ENCODE results near the gene CA5B.
"Not testable (repeated sequence)": the region's sequence is repeated elsewhere in the genome, so short reads cannot be mapped to it uniquely, and the experiment has no call there.

CA5B gene

DNA sequence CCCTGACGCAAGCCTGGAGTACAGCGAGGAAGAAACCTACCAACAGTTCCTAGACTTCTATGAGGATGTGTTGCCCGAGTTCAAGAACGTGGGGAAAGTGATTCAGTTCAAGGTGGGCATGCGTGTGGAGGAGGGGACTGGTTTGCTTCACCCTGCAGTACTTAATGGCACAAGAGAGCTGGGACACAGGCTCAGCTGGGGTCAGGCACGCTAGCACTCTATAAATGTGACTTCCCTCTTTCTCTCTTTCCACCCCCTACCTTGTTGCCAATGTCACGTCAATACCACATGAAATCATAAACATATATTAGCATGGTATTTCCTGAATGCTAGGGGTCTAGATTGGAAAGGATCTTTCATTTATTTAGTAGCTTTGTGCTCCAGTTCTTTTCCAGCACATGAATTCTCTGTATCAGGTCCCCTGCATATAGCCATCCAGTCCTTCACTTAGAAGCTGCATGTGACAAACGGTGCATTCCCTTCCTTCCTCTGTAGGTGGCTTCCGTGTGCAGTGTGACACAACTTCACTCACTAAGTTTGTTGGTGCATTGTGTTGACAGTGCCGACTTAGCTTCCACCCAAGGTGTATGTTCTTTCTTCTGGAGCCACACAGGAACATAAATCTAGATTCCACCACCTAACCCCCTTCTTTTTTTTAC lies 77.8 kb downstream of the CA5B start:
- DNase-seq, result peak; percentile 11

GRCh38 chrX:15816438-15816809 lies 78.4 kb downstream of the CA5B start:
- no peak for DNase-seq

GRCh38 chrX:15816886-15817285 lies 78.8 kb downstream of the CA5B start:
- DNase-seq, result peak; percentile 12

- no peak for DNase-seq
These were observed 82.3 kb downstream of the CA5B start for GRCh38 chrX:15820106-15821073.

DNA sequence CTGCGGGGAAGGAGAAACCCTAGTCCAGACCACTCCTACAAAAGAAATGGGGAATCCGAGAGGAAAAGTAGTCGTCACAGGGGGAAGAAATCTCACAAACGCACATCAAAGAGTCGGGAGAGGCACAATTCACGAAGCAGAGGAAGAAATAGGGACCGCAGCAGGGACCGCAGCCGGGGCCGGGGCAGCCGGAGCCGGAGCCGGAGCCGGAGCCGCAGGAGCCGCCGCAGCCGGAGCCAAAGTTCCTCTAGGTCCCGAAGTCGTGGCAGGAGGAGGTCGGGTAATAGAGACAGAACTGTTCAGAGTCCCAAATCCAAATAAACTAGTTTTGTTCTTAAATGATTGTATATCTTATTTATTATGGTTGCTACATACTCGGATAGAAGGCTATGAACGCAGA lies 84.9 kb downstream of the CA5B start:
- no peak for DNase-seq

DNA sequence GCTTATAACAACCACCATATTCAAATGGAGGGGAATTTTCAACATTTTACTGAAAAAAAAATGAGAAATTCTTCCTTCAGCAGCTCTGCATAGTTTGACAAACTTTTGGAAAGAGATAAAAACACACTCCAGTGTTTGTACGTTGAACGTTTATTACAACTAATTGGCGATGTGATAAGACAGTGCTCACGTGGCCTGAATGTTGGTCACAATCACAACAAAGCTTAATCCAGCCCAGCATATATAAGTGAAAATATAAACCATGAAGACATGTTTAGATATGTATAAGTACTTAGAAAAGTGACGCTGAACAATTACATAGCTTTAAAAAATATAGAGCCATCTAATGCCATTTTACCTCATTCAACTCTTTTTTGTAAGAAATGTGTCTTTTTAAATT lies 87.9 kb downstream of the CA5B start:
- DNase-seq, result no peak

- no peak for DNase-seq
These were observed 91.1 kb downstream of the CA5B start for GRCh38 chrX:15829217-15829616.

DNA sequence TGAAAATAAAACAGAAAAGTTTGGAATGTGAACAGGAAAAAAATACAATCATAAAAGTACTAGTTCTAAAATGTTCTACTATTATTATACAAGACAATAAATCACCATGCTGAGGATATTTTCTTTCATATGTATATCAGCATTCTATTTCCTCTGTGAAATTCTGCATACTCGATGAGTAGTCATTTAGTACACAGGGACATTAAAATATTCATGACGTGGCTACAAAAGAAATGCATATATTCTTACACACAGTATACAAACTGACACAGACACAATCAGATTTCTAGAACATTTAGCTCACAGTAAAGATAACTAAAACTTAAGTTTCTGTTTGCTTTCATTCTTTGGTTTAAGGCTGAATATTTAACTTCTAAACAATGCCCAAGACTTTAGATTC lies 93.3 kb downstream of the CA5B start:
- not testable (repeated sequence) for DNase-seq

- DNase-seq, result no peak
These were observed 96.0 kb downstream of the CA5B start for GRCh38 chrX:15834053-15834452.

- DNase-seq, result no peak
These were observed 96.9 kb downstream of the CA5B start for GRCh38 chrX:15834827-15835595.
